K562 (cell line): ENCODE results near the gene FAM24B. TPM values are rescaled to one million over a fixed set of nuclear protein-coding genes. Genes with fewer than 3 reads are reported as not detected.

Source experiments
- ATAC-seq: fragments of 200-7000 bp; cut with Tn5 transposase; 3 replicates; pipeline ENCODE4 v1.9.1; 2020; ENCODE audit warnings: moderate library complexity
- Bru-seq: library from RNA; stranded (reverse); fragments of 400-500 nt; gene quantifications from one replicate; lab custom pipeline; 2021; lab: Mats Ljungman, UMichigan
- BruChase-seq, 2 experiments: library from RNA; stranded (reverse); fragments of 400-500 nt; gene quantifications; one replicate each; lab custom pipeline; 2021; lab: Mats Ljungman, UMichigan
- BruUV-seq: library from RNA; stranded (reverse); fragments of 400-500 nt; replicated peaks from 2 replicates; lab custom pipeline; 2021; lab: Mats Ljungman, UMichigan
- CTCF ChIA-PET: fragments of 300-600 bp; formaldehyde crosslinking; extraction: SDS; loops from one replicate; lab custom pipeline; 2021; ENCODE audit warnings: low intra/inter-chr PET ratio; lab: Yijun Ruan, JAX
- POLR2A ChIA-PET: fragments of 300-600, 350-650 bp; sonication (Branson Sonifier 250); formaldehyde crosslinking; extraction: SDS; loops from one replicate; lab custom pipeline; 2021; ENCODE audit warnings: antibody characterized with exemption, inconsistent platforms; lab: Yijun Ruan, JAX
- DNase-seq, 4 experiments: peaks; one replicate each; pipeline versions ENCODE4 v3.0.0 to v3.0.0-alpha.2; 2011 to 2018; ENCODE audit warnings: low spot score in 3 of 4, mixed read lengths in 3 of 4; ENCODE audit errors: extremely low read depth in 1 of 4
- FAIRE-seq: peaks from 2 replicates; lab custom pipeline; 2011; peaks lifted over from hg19 to GRCh38; lab: Jason Lieb, UNC
- H2AFZ ChIP-seq: 2 replicates; pipeline ENCODE4 v1.6.0; 2011; ENCODE audit warnings: low read depth, low read length, control low read depth, inconsistent platforms
- H3K27ac ChIP-seq: fragments of 200-600 bp; 3 replicates; pipeline ENCODE4 v1.8.0; 2011; ENCODE audit warnings: low read depth, mild to moderate bottlenecking, control low read depth, inconsistent platforms, low read length, moderate library complexity, mixed read lengths; ENCODE audit errors: extremely low read depth
- H3K27me3 ChIP-seq, 2 experiments: fragments of 300-600 bp in 1 of 2; 2 replicates in 1 of 2; 3 replicates in 1 of 2; pipeline versions ENCODE4 v1.6.0 to v1.8.0; 2011; ENCODE audit warnings: inconsistent platforms in 2 of 2, low read length in 2 of 2, mild to moderate bottlenecking in 1 of 2, mixed read lengths in 1 of 2, moderate library complexity in 1 of 2; ENCODE audit not compliant: control insufficient read depth in 2 of 2, insufficient read depth in 2 of 2
- H3K36me3 ChIP-seq: fragments of 300-600 bp; 3 replicates; pipeline ENCODE4 v1.8.0; 2011; ENCODE audit warnings: mild to moderate bottlenecking, low read length, inconsistent platforms; ENCODE audit not compliant: control insufficient read depth, insufficient read depth
- H3K4me1 ChIP-seq, 2 experiments: fragments of 200-600 bp in 1 of 2; replicated peaks in 1 of 2; 2 replicates in 1 of 2; 3 replicates in 1 of 2; pipeline versions ENCODE4 v1.5.1 to v1.8.0; 2011; ENCODE audit warnings: inconsistent platforms in 2 of 2, low read length in 2 of 2, mild to moderate bottlenecking in 1 of 2, mixed read lengths in 1 of 2, moderate library complexity in 1 of 2; ENCODE audit not compliant: control insufficient read depth in 2 of 2, insufficient read depth in 2 of 2
- H3K4me2 ChIP-seq: 2 replicates; pipeline ENCODE4 v1.6.1; 2011; ENCODE audit warnings: low read length, control low read depth, inconsistent platforms, mixed read lengths; ENCODE audit not compliant: insufficient read depth
- H3K4me3 ChIP-seq: fragments of 200-600 bp; sonication (generic), shearing (Covaris generic); 2 replicates; pipeline ENCODE4 v1.5.1; 2016; ENCODE audit warnings: control low read depth, inconsistent platforms
- H3K79me2 ChIP-seq: fragments of 200-600 bp; 3 replicates; pipeline ENCODE4 v1.8.0; 2011; ENCODE audit warnings: low read length, inconsistent platforms; ENCODE audit not compliant: control insufficient read depth, insufficient read depth
- H3K9ac ChIP-seq, 2 experiments: 2 replicates each; pipeline versions ENCODE4 v1.6.0 to v1.6.1; 2011; ENCODE audit warnings: low read depth in 2 of 2, low read length in 2 of 2, control low read depth in 1 of 2, inconsistent platforms in 1 of 2, mild to moderate bottlenecking in 1 of 2, mixed read lengths in 1 of 2; ENCODE audit not compliant: insufficient read depth in 1 of 2
- H3K9me1 ChIP-seq: one replicate; pipeline ENCODE4 v1.6.0; 2011; ENCODE audit warnings: inconsistent platforms, mild to moderate bottlenecking, low read length, moderate library complexity; ENCODE audit not compliant: control insufficient read depth, insufficient read depth
- H3K9me3 ChIP-seq: replicated peaks from 2 replicates; pipeline ENCODE4 v1.5.1; 2011; ENCODE audit warnings: low read depth, low read length, inconsistent platforms; ENCODE audit not compliant: control insufficient read depth, insufficient read depth
- H4K20me1 ChIP-seq: replicated peaks from 2 replicates; pipeline ENCODE4 v1.6.1; 2011; ENCODE audit warnings: low read length, inconsistent platforms, mixed read lengths; ENCODE audit not compliant: control insufficient read depth, insufficient read depth
- ADNP ChIP-seq: fragments of 200-800 bp; sonication (Bioruptor generic); IDR thresholded peaks from 2 replicates; pipeline ENCODE4 v1.6.1; 2016; ENCODE audit warnings: missing genetic modification characterization, missing compliant biosample characterization
- BDP1 ChIP-seq: IDR thresholded peaks from 3 replicates; pipeline ENCODE4 v1.6.1; 2011; ENCODE audit not compliant: insufficient read length, insufficient read depth
- CBFA2T2 ChIP-seq: fragments of 450-650 bp; conservative IDR thresholded peaks from 2 replicates; pipeline ENCODE4 v1.6.1; 2017; ENCODE audit warnings: mild to moderate bottlenecking
- NFIC ChIP-seq: fragments of 450-650 bp; IDR thresholded peaks from 2 replicates; pipeline ENCODE4 v1.6.1; 2017; ENCODE audit warnings: mild to moderate bottlenecking, inconsistent platforms
- POLR2G ChIP-seq: fragments of 200-400 bp; formaldehyde crosslinking; IDR thresholded peaks from 2 replicates; pipeline ENCODE4 v1.6.1; 2017; ENCODE audit warnings: low read depth, mild to moderate bottlenecking, antibody characterized with exemption, low read length, moderate library complexity
- TAF15 ChIP-seq: fragments of 200-400 bp; formaldehyde crosslinking; IDR thresholded peaks from 2 replicates; pipeline ENCODE4 v1.6.1; 2017; ENCODE audit warnings: mild to moderate bottlenecking, low read depth, low read length, moderate library complexity
- ZFP1 ChIP-seq: fragments of 450-650 bp; formaldehyde crosslinking; IDR thresholded peaks from 2 replicates; pipeline ENCODE4 v1.4.0; 2020; ENCODE audit warnings: mild to moderate bottlenecking, mixed read lengths
- ZNF511 ChIP-seq: sonication (generic); formaldehyde crosslinking; IDR thresholded peaks from 2 replicates; pipeline ENCODE4 v1.8.0; 2022; ENCODE audit warnings: mild to moderate bottlenecking, missing genetic modification reagents
- WGBS: fragments of 100-300 bp; shearing (Covaris generic); methylation state at CpG from one replicate; pipeline ENCODE4 v1.1.6; 2016; ENCODE audit warnings: low coverage, mixed read lengths; ENCODE audit not compliant: insufficient coverage; ENCODE audit errors: missing lambda C conversion rate; 5-methylcytosine and 5-hydroxymethylcytosine counted together
- in situ Hi-C: fragments of 300-500 bp; cut with MboI; formaldehyde crosslinking; loops from 4 replicates; pipeline ENCODE4 v1.15.0; 2018; ENCODE audit warnings: inconsistent platforms, mixed read lengths
- intact Hi-C: fragments of 100-400 bp; cut with micrococcal nuclease; formaldehyde crosslinking; loops from 2 replicates; pipeline ENCODE4 v1.14.2; 2022
- long read RNA-seq, 3 experiments: library from polyadenylated mRNA in 2 of 3; library from RNA in 1 of 3; unstranded in 2 of 3; stranded (forward) in 1 of 3; transcript quantifications; one replicate each; pipeline ENCODE4 v2.0.0, GENCODE V29; 2019 to 2022
- polyA minus RNA-seq, 3 experiments: library from RNA; depleted of rRNA, polyadenylated mRNA; stranded (reverse); fragments of >200 nt; gene quantifications; 2 replicates each; pipeline ENCODE4 v1.2.3, GENCODE V29; 2011
- polyA plus RNA-seq, 8 experiments: library from polyadenylated mRNA; depleted of rRNA in 4 of 8; stranded (reverse) in 5 of 8; unstranded in 3 of 8; fragments of >200 nt; fragmentation: Nextera tagmentation in 2 of 8; fragmentation: Illumina TruSeq in 1 of 8; extraction: Ambion mirVana in 2 of 8; extraction: Trizol in 1 of 8; gene quantifications; 2 replicates each; pipeline versions ENCODE4 v1.2.1 to v1.2.3, GENCODE V29; 2011 to 2014; ENCODE audit warnings: inconsistent platforms in 1 of 8, missing spikeins in 1 of 8
- total RNA-seq, 7 experiments: library from RNA; depleted of rRNA in 6 of 7; stranded (reverse); fragments of >200 nt in 6 of 7; fragmentation: Illumina TruSeq in 2 of 7; extraction: Trizol in 2 of 7; gene quantifications; 2 replicates each; pipeline versions ENCODE4 v1.2.1 to v1.2.3, GENCODE V29; 2011 to 2021; ENCODE audit warnings: low replicate concordance in 1 of 7
- TF ChIP-seq, protein P1 (sequence below): fragments of 450-650 bp; IDR thresholded peaks from 2 replicates; pipeline ENCODE4 v1.7.0; 2016; ENCODE audit warnings: borderline replicate concordance
- TF ChIP-seq, protein P2 (sequence below): fragments of 250-450 bp; sonication (Bioruptor Pico); IDR thresholded peaks from 2 replicates; pipeline ENCODE4 v1.9.0; 2021; ENCODE audit warnings: mild to moderate bottlenecking
- TF ChIP-seq, protein P3 (sequence below): fragments of 450-650 bp; IDR thresholded peaks from 2 replicates; pipeline ENCODE4 v1.6.1; 2014; ENCODE audit warnings: low read depth, mild to moderate bottlenecking, moderate library complexity, borderline replicate concordance

FAM24B gene
- 7.0 and 17.2 TPM in 2 replicates for total RNA-seq (2011; cell fraction: chromatin; rRNA removed; ENCODE audit: low replicate concordance)
- total RNA-seq (2011; cell fraction: nucleolus; rRNA removed), result 4.0 and 4.6 TPM in 2 replicates
- 8.1 and 16.4 TPM in 2 replicates for total RNA-seq (2011; cell fraction: nucleoplasm; rRNA removed)
- total RNA-seq (2014; rRNA removed) (6.4 and 9.4 TPM in 2 replicates), total RNA-seq (2014; rRNA removed; fragmentation: Illumina TruSeq; extraction: Trizol) (7.6 and 8.5 TPM in 2 replicates), total RNA-seq (2015; rRNA removed; fragmentation: Illumina TruSeq; extraction: Trizol) (5.9 and 7.1 TPM in 2 replicates), total RNA-seq (2021) (5.9 and 8.7 TPM in 2 replicates), polyA plus RNA-seq (2011; rRNA removed) (6.0 and 8.4 TPM in 2 replicates), polyA plus RNA-seq (2014; fragmentation: Illumina TruSeq; extraction: Trizol) (7.9 and 9.2 TPM in 2 replicates), polyA plus RNA-seq (2014; fragmentation: Nextera tagmentation; extraction: Ambion mirVana) (10 to 100 TPM; 14.5 to 19.6 TPM), polyA plus RNA-seq (2014; rRNA removed) (14.5 TPM in 2 replicates), polyA minus RNA-seq (2011; rRNA and poly(A)+ RNA removed) (3.6 and 5.2 TPM in 2 replicates), Bru-seq, nascent RNA (percentile 81 among the genes with signal in this experiment), BruChase-seq, experiment 1, labeled RNA remaining after a 2-hour chase (percentile 73 among the genes with signal in this experiment), BruChase-seq, experiment 2, labeled RNA remaining after a 6-hour chase (percentile 69 among the genes with signal in this experiment)
- polyA plus RNA-seq (2011; cell fraction: cytosol; rRNA removed), result 3.1 and 7.9 TPM in 2 replicates
- polyA plus RNA-seq (2011; cell fraction: nucleus; rRNA removed), result 18.7 and 18.9 TPM in 2 replicates
- 8.5 and 11.3 TPM in 2 replicates for polyA plus RNA-seq (2012)
- 1.9 and 3.2 TPM in 2 replicates for polyA minus RNA-seq (2011; cell fraction: cytosol; rRNA and poly(A)+ RNA removed)
- 8.1 and 9.0 TPM in 2 replicates for polyA minus RNA-seq (2011; cell fraction: nucleus; rRNA and poly(A)+ RNA removed)
- long read RNA-seq, experiment 1, partial matches to known transcripts, result 0 of 7 reads
- long read RNA-seq, experiment 1, other reads (novel, unspliced or antisense), result 4 of 7 reads
- long read RNA-seq, experiment 2, partial matches to known transcripts, result 2 of 5 reads
- long read RNA-seq, experiment 2, other reads (novel, unspliced or antisense), result 1 of 5 reads
- long read RNA-seq, experiment 3, partial matches to known transcripts, result 0 of 4 reads
- long read RNA-seq, experiment 3, other reads (novel, unspliced or antisense), result 0 of 4 reads

GRCh38 chr10:122879339-122880273 lies at the start of gene FAM24B:
TSS of gene FAM24B (minus strand) at chr10:122879581. CDS start at chr10:122850515, 29,066 bp downstream.
- DNase-seq (peak; percentile 84 to 96 (median 90)), FAIRE-seq (peak; percentile 92), ATAC-seq (peak; percentile 85)
- under 1% methylated on average over 53 of the region's 95 CpGs for WGBS
- Histone ChIP-seq H4K20me1 (no peaks in the 10 kb centered on the region), H2AFZ (peak within 1 kb of the TSS; percentile 96), H3K79me2 (peaks cover 55% of the 10 kb centered on the region), H3K4me3 (peak within 1 kb of the TSS; percentile 59), H3K9ac (peak within 1 kb of the TSS; percentile 81 to 93), H3K36me3 (peaks cover 27% of the 10 kb centered on the region; the same call in 1 of the 3 replicates), H3K4me1 (peaks cover 9 to 24% of the 10 kb centered on the region in 2 experiments), H3K9me3 (no peaks in the 10 kb centered on the region), H3K4me2 (peak within 1 kb of the TSS; percentile 92), H3K9me1 (peaks cover 3% of the 10 kb centered on the region), H3K27me3 (no peaks in the 10 kb centered on the region), H3K27ac (peak within 1 kb of the TSS; percentile 90)
- intact Hi-C loops, result loop anchor here (5.0 kb wide), 1 partner anchor 73 kb away; the partner anchor contains the start of gene C10orf88
- ChIA-PET POLR2A (interaction anchor here (0.6 to 1.1 kb wide), 4 partner anchors 9 to 240 kb away, joined by 3 to 5 read pairs (median 3); partner anchors contain the start of gene CUZD1), CTCF (no interaction called here)
- in situ Hi-C loops, result no loop called here
- BruUV-seq, result no TSS peak
- peak; percentile 56 for TF ChIP-seq NFIC
- no peak for TF ChIP-seq ADNP (tag)
- TF ChIP-seq, protein P1, sequence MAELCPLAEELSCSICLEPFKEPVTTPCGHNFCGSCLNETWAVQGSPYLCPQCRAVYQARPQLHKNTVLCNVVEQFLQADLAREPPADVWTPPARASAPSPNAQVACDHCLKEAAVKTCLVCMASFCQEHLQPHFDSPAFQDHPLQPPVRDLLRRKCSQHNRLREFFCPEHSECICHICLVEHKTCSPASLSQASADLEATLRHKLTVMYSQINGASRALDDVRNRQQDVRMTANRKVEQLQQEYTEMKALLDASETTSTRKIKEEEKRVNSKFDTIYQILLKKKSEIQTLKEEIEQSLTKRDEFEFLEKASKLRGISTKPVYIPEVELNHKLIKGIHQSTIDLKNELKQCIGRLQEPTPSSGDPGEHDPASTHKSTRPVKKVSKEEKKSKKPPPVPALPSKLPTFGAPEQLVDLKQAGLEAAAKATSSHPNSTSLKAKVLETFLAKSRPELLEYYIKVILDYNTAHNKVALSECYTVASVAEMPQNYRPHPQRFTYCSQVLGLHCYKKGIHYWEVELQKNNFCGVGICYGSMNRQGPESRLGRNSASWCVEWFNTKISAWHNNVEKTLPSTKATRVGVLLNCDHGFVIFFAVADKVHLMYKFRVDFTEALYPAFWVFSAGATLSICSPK, result no peak
- TF ChIP-seq, protein P2, sequence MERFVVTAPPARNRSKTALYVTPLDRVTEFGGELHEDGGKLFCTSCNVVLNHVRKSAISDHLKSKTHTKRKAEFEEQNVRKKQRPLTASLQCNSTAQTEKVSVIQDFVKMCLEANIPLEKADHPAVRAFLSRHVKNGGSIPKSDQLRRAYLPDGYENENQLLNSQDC, result no peak
- peak; percentile 78 for TF ChIP-seq ZNF511 (CRISPR knock-in tag)
- TF ChIP-seq CBFA2T2, result no peak
- no peak for TF ChIP-seq TAF15
- TF ChIP-seq, protein P3, sequence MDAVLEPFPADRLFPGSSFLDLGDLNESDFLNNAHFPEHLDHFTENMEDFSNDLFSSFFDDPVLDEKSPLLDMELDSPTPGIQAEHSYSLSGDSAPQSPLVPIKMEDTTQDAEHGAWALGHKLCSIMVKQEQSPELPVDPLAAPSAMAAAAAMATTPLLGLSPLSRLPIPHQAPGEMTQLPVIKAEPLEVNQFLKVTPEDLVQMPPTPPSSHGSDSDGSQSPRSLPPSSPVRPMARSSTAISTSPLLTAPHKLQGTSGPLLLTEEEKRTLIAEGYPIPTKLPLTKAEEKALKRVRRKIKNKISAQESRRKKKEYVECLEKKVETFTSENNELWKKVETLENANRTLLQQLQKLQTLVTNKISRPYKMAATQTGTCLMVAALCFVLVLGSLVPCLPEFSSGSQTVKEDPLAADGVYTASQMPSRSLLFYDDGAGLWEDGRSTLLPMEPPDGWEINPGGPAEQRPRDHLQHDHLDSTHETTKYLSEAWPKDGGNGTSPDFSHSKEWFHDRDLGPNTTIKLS, result no peak; the same call in 1 of the 2 replicates
- no peak for TF ChIP-seq ZFP1
- peak; percentile 95 for TF ChIP-seq POLR2G
- TF ChIP-seq BDP1, result no peak
